ENCODE measurements around the gene RAB4A.

GRCh38 chr1:229282295-229282823 lies 11.4 kb downstream of the RAB4A start:
- TF ChIP-seq CTCF (IDR thresholded peaks at IDR 0.05; ENCODE audit: insufficient read depth, low read length) (no peak), POLR2AphosphoS5 (IDR thresholded peaks at IDR 0.05; ENCODE audit: low read depth) (no peak), REST (IDR thresholded peaks at IDR 0.05; ENCODE audit: insufficient replicate concordance, low read depth) (no peak), GABPA (IDR thresholded peaks at IDR 0.05; ENCODE audit: low read depth) (no peak)
